Endothelial cell of umbilical vein (primary cell): ENCODE data around the gene TTC39A. TPM values are rescaled to one million over a fixed set of nuclear protein-coding genes. Genes with fewer than 3 reads are reported as not detected.

Experiments
- BruUV-seq: library from RNA; stranded (reverse); fragments of 400-500 nt; replicated peaks from 2 replicates; lab custom pipeline; 2021; lab: Mats Ljungman, UMichigan
- CTCF ChIA-PET: fragments of 300-600, 350-600 bp; sonication (Branson Sonifier 250); formaldehyde crosslinking; loops from one replicate; lab custom pipeline; 2021; ENCODE audit warnings: antibody characterized with exemption, inconsistent platforms; lab: Charles Lee
- POLR2A ChIA-PET: fragments of 300-600, 350-600 bp; sonication (Branson Sonifier 250); formaldehyde crosslinking; loops from one replicate; lab custom pipeline; 2021; ENCODE audit warnings: antibody characterized with exemption, inconsistent platforms; lab: Charles Lee
- DNase-seq: peaks from one replicate; pipeline ENCODE4 v3.0.0-alpha.2; 2011; ENCODE audit warnings: low read depth, low spot score
- FAIRE-seq: peaks from 2 replicates; lab custom pipeline; 2011; peaks lifted over from hg19 to GRCh38; lab: Jason Lieb, UNC
- H2AFZ ChIP-seq: 2 replicates; pipeline ENCODE4 v1.6.0; 2012; ENCODE audit warnings: low read depth, low read length, control low read depth, inconsistent platforms
- H3K27ac ChIP-seq: 2 replicates; pipeline ENCODE4 v1.5.1; 2011; ENCODE audit warnings: low read depth, mild to moderate bottlenecking, control low read depth, low read length, moderate library complexity; ENCODE audit not compliant: insufficient read depth
- H3K27me3 ChIP-seq, 2 experiments: 2 replicates each; pipeline versions ENCODE4 v1.6.0 to v1.6.1; 2011; ENCODE audit warnings: low read length in 2 of 2, mixed read lengths in 1 of 2; ENCODE audit not compliant: control insufficient read depth in 2 of 2, insufficient read depth in 2 of 2
- H3K36me3 ChIP-seq, 2 experiments: 2 replicates in 1 of 2; 3 replicates in 1 of 2; pipeline ENCODE4 v1.5.1; 2011; ENCODE audit warnings: low read length in 2 of 2, mild to moderate bottlenecking in 1 of 2, moderate library complexity in 1 of 2; ENCODE audit not compliant: control insufficient read depth in 2 of 2, insufficient read depth in 2 of 2; ENCODE audit errors: extremely low read depth in 1 of 2
- H3K4me1 ChIP-seq: 3 replicates; pipeline ENCODE4 v1.5.1; 2011; ENCODE audit warnings: mild to moderate bottlenecking, low read length; ENCODE audit not compliant: control insufficient read depth, insufficient read depth; ENCODE audit errors: extremely low read depth
- H3K4me2 ChIP-seq: 2 replicates; pipeline ENCODE4 v1.6.1; 2011; ENCODE audit warnings: low read length, control low read depth, mixed read lengths; ENCODE audit not compliant: insufficient read depth
- H3K4me3 ChIP-seq, 3 experiments: fragments of 200-600 bp in 1 of 3; sonication (generic), shearing (Covaris generic) in 1 of 3; replicated peaks in 1 of 3; 2 replicates each; pipeline ENCODE4 v1.5.1; 2011 to 2016; ENCODE audit warnings: control low read depth in 3 of 3, low read length in 3 of 3, mild to moderate bottlenecking in 2 of 3, inconsistent platforms in 1 of 3, low read depth in 1 of 3, moderate library complexity in 1 of 3; ENCODE audit not compliant: insufficient read depth in 1 of 3
- H3K79me2 ChIP-seq: 2 replicates; pipeline ENCODE4 v1.6.0; 2012; ENCODE audit warnings: low read length, inconsistent platforms; ENCODE audit not compliant: control insufficient read depth, insufficient read depth
- H3K9ac ChIP-seq: replicated peaks from 2 replicates; pipeline ENCODE3; 2011; ENCODE audit warnings: low read length, control low read depth; ENCODE audit not compliant: insufficient read depth; ENCODE audit errors: extremely low read depth
- H3K9me1 ChIP-seq: replicated peaks from 3 replicates; pipeline ENCODE4 v1.6.0; 2011; ENCODE audit warnings: mild to moderate bottlenecking, low read length; ENCODE audit not compliant: control insufficient read depth, insufficient read depth; ENCODE audit errors: extremely low read depth
- H3K9me3 ChIP-seq: replicated peaks from 2 replicates; pipeline ENCODE4 v1.5.1; 2012; ENCODE audit warnings: low read length, inconsistent platforms; ENCODE audit not compliant: control insufficient read depth, insufficient read depth
- H4K20me1 ChIP-seq: replicated peaks from 2 replicates; pipeline ENCODE3; 2011; ENCODE audit warnings: mild to moderate bottlenecking, low read length; ENCODE audit not compliant: control insufficient read depth, insufficient read depth; ENCODE audit errors: extremely low read depth
- EZH2 ChIP-seq: IDR thresholded peaks from 2 replicates; pipeline ENCODE4 v1.6.1; 2012; ENCODE audit warnings: borderline replicate concordance, low read depth, mild to moderate bottlenecking, moderate library complexity, low read length, inconsistent platforms; ENCODE audit not compliant: severe bottlenecking
- FOS ChIP-seq: IDR thresholded peaks from 2 replicates; pipeline ENCODE4 v1.6.1; 2011; ENCODE audit warnings: mild to moderate bottlenecking, low read length, moderate library complexity, borderline replicate concordance; ENCODE audit not compliant: insufficient read depth
- GATA2 ChIP-seq: IDR thresholded peaks from 2 replicates; pipeline ENCODE4 v1.7.0; 2011; ENCODE audit warnings: low read depth, mild to moderate bottlenecking, moderate library complexity, mixed read lengths, low read length; ENCODE audit not compliant: insufficient read length, insufficient read depth
- JUN ChIP-seq: IDR thresholded peaks from 2 replicates; pipeline ENCODE4 v1.6.1; 2011; ENCODE audit warnings: borderline replicate concordance, low read depth; ENCODE audit not compliant: insufficient read length, insufficient read depth
- MYC ChIP-seq: IDR thresholded peaks from one replicate; pipeline ENCODE4 v1.6.1; 2011; ENCODE audit warnings: mild to moderate bottlenecking, low read depth, low read length
- POLR2A ChIP-seq: IDR thresholded peaks from 2 replicates; pipeline ENCODE4 v1.6.1; 2012; ENCODE audit warnings: low read depth, mild to moderate bottlenecking, control low read depth, low read length
- POLR2AphosphoS5 ChIP-seq: IDR thresholded peaks from 2 replicates; pipeline ENCODE4 v1.6.1; 2012; ENCODE audit warnings: low read depth, mild to moderate bottlenecking, control low read depth, low read length, moderate library complexity; ENCODE audit not compliant: insufficient read depth
- dilution Hi-C: fragments of 300-500 bp; cut with MboI; formaldehyde crosslinking; loops from one replicate; pipeline ENCODE4 v1.15.0; 2019; ENCODE audit warnings: low sequenced_read_pairs; ENCODE audit not compliant: extremely low pct_ligation_motif_present
- intact Hi-C: fragments of 100-400 bp; cut with micrococcal nuclease; formaldehyde crosslinking; loops from one replicate; pipeline ENCODE4 v1.10.0; 2022
- polyA plus RNA-seq, 4 experiments: library from polyadenylated mRNA; depleted of rRNA in 3 of 4; stranded (reverse) in 3 of 4; unstranded in 1 of 4; fragments of >200 nt; gene quantifications; 2 replicates each; pipeline versions ENCODE4 v1.2.1 to v1.2.3, GENCODE V29; 2011 to 2012; ENCODE audit warnings: missing spikeins in 1 of 4
- total RNA-seq: library from RNA; stranded (reverse); gene quantifications from 2 replicates; pipeline ENCODE4 v1.2.3, GENCODE V29; 2021
- TF ChIP-seq, protein P1 (sequence below), 2 donors: IDR thresholded peaks; 1 replicate in 1 of 2; 2 replicates in 1 of 2; pipeline ENCODE4 v1.5.1; 2011; ENCODE audit warnings: low read length in 2 of 2, mild to moderate bottlenecking in 2 of 2, moderate library complexity in 2 of 2, control low read depth in 1 of 2, inconsistent platforms in 1 of 2, low read depth in 1 of 2; ENCODE audit not compliant: insufficient read depth in 1 of 2; ENCODE audit errors: extremely low read depth in 1 of 2
- TF ChIP-seq, protein P2 (sequence below): IDR thresholded peaks from 2 replicates; pipeline ENCODE4 v1.6.1; 2011; ENCODE audit not compliant: insufficient read depth, insufficient read length

TTC39A gene
- total and polyA plus RNA-seq, 2 donors (not counting 3 experiments of a cell fraction or from before 2014, with no cell fraction given) = 1.1 to 1.7 TPM

DNA sequence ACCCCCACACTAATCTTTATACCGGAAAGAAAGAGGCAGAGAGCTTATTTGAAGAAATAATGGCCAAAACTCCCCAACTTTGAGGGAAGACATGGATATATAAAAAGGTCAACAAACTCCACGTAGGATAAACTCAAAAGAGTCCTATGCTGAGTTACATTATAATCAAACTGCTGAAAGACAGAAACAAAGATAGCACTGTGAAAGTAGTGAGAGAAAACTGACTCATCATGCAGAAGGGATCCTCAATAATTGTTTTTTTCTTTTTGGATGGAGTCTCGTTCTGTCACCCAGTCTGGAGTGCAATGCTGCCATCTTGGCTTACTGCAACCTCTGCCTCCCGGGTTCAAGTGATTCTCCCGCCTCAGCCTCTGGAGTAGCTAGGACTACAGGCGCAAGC lies 48.5 kb upstream of the TTC39A start:
- DNase-seq (no peak), FAIRE-seq (no peak)
- Histone ChIP-seq H3K9me1 (no peaks in the 10 kb centered on the region), H3K9me3 (no peaks in the 10 kb centered on the region), H3K36me3 (peaks cover 0 to 4% of the 10 kb centered on the region in 2 experiments), H2AFZ (no peak overlapping the region), H3K79me2 (no peaks in the 10 kb centered on the region), H3K4me3 (no peak overlapping the region), H3K27ac (no peak overlapping the region), H4K20me1 (no peaks in the 10 kb centered on the region), H3K4me1 (no peaks in the 10 kb centered on the region), H3K9ac (no peak overlapping the region), H3K27me3 (no peaks in the 10 kb centered on the region), H3K4me2 (no peak overlapping the region)
- intact Hi-C loops = no loop called here
- TF ChIP-seq FOS = no peak
- TF ChIP-seq, protein P1, sequence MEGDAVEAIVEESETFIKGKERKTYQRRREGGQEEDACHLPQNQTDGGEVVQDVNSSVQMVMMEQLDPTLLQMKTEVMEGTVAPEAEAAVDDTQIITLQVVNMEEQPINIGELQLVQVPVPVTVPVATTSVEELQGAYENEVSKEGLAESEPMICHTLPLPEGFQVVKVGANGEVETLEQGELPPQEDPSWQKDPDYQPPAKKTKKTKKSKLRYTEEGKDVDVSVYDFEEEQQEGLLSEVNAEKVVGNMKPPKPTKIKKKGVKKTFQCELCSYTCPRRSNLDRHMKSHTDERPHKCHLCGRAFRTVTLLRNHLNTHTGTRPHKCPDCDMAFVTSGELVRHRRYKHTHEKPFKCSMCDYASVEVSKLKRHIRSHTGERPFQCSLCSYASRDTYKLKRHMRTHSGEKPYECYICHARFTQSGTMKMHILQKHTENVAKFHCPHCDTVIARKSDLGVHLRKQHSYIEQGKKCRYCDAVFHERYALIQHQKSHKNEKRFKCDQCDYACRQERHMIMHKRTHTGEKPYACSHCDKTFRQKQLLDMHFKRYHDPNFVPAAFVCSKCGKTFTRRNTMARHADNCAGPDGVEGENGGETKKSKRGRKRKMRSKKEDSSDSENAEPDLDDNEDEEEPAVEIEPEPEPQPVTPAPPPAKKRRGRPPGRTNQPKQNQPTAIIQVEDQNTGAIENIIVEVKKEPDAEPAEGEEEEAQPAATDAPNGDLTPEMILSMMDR (IDR thresholded peaks at IDR 0.05; ENCODE audit: extremely low read depth in 1 of 2, insufficient read depth in 1 of 2, low read depth in 1 of 2, low read length in 2 of 2) = no peak
- TF ChIP-seq JUN = no peak
- no peak for TF ChIP-seq POLR2AphosphoS5
- TF ChIP-seq GATA2 = no peak
- no peak for TF ChIP-seq MYC
- no peak for TF ChIP-seq POLR2A
- TF ChIP-seq EZH2 = no peak
- TF ChIP-seq, protein P2, sequence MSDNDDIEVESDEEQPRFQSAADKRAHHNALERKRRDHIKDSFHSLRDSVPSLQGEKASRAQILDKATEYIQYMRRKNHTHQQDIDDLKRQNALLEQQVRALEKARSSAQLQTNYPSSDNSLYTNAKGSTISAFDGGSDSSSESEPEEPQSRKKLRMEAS = no peak
- ChIA-PET CTCF (no interaction called here), POLR2A (no interaction called here)
- BruUV-seq = no TSS peak
- dilution Hi-C loops = no loop called here
